IPS-NIHi7 (cell line): ENCODE data around the gene MFN1.
A peak's percentile ranks its signal among the peaks of the same experiment; 100 is the strongest.
"Not testable (repeated sequence)": the region's sequence is repeated elsewhere in the genome, so short reads cannot be mapped to it uniquely, and the experiment has no call there.

Experiments
- DNase-seq: peaks from one replicate; pipeline ENCODE4 v3.0.0; 2012; ENCODE audit warnings: mixed read lengths; ENCODE audit errors: extremely low spot score

MFN1 gene

DNA sequence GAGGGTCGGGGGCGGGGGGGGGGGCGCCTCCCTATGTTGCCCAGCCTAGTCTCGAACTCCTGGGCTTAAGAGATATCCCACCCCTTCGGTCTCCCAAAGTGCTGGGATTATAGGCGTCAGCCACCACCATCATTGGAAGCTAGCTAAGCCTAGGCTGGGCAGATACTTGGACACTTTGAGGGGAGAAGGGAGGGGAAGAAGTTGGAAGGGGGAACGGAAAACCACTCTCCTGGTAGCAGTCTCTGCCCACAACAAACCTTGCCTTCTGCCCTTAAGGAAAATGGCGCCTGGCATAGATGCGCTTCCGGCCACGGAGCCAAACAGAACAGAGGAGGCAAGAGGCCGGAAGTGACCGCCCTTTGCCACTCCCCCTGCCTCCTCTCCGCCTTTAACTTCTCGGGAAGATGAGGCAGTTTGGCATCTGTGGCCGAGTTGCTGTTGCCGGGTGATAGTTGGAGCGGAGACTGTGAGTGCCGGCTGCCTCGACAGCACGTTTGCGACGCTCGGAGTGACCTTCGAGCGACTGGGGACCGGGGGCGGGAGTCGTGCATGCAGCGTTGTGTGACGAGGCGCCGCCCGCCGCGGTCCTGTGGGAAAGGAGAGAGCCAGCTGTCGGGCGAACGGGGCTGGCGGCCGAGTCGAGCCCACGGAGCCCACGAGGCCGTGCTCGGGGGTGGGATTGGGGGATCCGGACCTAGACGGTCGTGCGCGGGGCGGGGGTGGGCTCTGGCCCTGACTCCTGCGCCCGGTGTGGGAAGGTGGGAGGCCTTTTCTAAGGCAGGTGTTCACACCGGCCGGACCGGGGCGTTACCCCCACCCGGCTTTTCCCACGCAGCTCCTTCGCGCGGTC is at the start of gene MFN1:
Gene MFN1 (plus strand): TSS at position 365 of the 850 bp plus-strand sequence. CDS start 1,143 bp downstream, outside the sequence.
- DNase-seq, result peak; percentile 94

DNA sequence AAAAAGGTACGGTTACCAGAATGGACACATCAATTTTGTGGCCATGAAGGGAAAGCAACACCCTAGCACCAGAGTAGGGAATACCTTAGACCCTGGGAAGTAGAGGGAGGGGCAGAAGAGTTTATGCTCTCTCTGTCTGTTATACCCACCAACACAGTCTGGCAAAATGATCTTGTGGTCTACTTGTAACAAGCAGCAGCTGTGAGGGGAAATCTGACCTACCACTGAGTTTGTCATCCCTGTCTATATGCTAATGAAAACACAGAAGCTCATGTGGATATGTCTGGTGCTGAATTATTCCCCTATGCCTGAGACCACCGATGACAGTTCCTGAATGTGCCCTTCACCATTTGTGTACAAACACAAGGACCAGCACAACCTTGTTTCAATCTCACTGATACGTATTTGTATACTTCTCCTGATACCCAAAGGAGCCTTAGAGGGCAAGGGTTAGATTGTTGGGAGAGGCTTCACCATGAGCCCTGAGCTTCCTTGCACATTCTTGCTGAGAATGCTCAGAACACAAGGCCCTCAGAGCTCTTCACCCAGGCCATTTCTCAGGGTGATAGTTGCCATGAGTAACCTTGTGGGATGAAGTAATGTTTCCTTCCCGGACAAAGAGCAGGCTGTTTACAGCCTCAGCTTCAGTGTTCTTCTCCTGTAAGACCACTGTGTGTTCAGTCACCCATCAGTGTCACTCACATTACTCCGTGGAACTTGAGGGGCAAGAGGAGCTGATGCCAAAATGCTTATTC is 49.4 kb upstream of the MFN1 start:
- no peak for DNase-seq

GRCh38 chr3:179299316-179299715 is 48.2 kb upstream of the MFN1 start:
- no peak for DNase-seq

DNA sequence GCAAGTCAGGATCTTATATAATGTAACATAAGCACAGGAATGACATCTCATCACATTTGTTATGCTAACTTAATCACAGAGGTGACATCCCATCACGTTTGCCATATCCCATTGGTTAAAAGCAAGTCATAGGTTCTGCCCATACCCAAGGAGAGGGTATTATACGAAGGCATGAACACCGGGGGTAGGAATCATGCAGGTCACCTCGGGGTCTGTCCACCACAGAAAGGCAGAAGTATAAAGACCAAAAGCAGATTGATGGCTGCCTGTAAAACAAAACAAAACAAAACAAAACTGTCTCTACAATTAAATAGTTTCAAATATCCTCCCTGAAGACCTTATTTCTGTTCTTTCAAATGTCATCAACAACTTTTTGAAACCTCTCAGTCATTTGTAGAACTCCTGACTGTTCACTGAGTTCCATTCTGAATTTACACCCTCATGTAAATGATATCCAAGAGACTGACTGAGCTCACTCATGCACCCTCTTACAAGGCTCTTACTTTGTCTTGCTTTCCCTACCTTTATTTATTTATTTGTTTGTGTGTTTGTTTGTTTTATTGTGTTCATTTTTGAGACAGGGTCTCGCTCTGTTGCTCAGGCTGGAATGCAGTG is 47.4 kb upstream of the MFN1 start:
- no peak for DNase-seq

- no peak for DNase-seq
Measured at GRCh38 chr3:179301645-179302044, 45.9 kb upstream of the MFN1 start.

DNA sequence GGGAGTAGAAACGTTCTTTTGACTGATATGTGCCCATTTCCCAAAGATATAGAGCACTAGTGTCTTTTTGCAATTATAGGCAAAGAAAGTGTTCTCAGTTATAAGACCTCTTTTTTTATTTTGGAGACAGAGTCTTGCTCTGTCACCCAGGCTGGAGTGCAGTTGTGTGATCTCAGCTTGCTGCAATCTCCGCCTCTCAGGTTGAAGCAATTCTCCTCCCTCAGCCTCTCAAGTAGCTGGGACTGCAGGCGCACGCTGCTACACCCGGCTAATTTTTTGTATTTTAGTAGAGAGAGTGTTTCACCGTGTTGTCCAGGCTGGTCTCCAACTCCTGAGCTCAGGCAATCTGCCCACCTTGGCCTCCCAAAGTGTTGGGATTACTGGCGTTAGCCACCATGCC is 45.4 kb upstream of the MFN1 start:
- no peak for DNase-seq

- DNase-seq, result no peak
Measured at GRCh38 chr3:179304605-179305004, 42.9 kb upstream of the MFN1 start.

GRCh38 chr3:179307362-179307761 is 40.1 kb upstream of the MFN1 start:
- DNase-seq, result not testable (repeated sequence)

DNA sequence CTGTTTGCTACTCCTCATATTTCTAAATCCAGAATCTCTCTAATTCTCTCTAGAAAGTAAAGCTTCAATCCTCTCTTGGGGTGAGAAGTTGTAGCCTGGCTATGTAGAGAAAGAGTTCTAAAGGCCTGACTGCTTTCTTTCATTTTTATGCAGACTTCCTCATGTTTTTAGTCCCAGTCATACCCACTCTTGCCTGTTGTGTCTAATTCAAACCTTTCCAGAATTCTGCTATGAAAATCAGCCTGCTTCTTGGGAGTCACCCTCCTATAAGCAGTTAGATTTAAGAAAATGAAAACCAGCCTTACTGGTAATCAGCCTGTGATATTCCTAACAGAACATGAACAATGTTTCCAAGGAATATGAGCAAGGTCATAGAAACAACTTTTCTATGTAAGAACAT is 39.5 kb upstream of the MFN1 start:
- no peak for DNase-seq

- DNase-seq, result no peak
Measured at GRCh38 chr3:179309225-179310078, 38.1 kb upstream of the MFN1 start.

GRCh38 chr3:179318876-179319275 is 28.6 kb upstream of the MFN1 start:
- no peak for DNase-seq

GRCh38 chr3:179321668-179322285 is 25.7 kb upstream of the MFN1 start:
- peak; percentile 48 for DNase-seq

DNA sequence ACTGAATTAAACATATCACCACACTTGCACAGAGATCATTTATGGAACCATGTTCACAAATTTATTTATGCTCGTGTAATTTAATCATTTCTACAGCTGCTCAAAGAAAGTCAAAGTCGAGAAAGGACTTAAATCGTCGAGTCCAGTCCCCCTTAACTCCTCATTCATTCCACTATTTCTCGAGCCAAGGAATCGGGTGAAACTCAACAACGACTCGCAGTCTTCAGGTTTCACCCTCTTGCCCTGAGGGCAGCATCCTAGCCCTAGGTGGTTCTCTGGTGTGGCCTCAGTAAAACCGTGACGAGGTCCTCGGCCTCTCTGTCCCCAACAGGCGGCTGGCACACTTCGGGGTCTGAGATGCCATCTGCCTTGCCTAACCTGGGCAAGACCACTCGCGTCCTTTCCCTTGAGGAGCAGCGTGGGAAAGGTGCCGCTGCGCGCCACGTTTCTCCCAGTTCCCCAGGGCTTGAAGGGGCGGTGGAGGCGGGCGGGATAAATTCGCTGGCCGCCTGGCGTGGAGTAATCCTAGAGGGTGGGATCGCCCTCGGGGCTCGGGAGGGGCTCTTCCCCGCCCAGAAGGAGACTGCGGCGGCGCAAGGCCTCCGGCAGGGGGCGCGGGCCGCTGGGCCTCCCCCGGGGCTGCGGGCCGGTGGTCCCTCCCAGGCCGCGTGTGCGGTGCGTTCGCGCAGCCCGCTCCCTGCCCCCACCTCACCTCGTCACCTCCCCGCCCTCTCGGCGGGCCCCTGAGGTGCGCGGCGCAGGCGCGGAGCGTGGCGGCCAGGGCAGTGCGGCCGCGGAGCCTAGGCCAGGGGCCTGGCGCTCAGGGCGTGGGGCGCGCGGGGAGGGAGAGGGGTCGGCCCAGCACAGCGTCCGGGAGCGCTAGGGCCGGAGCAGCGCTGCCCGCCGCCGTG is 25.0 kb upstream of the MFN1 start, which contains the start of gene ZNF639:
Gene ZNF639 (plus strand): TSS at position 746 of the 911 bp plus-strand sequence. CDS start 5,263 bp downstream, outside the sequence.
- DNase-seq, result peak; percentile 96

GRCh38 chr3:179323197-179324110 is 24.1 kb upstream of the MFN1 start:
- peak; percentile 70 for DNase-seq

DNA sequence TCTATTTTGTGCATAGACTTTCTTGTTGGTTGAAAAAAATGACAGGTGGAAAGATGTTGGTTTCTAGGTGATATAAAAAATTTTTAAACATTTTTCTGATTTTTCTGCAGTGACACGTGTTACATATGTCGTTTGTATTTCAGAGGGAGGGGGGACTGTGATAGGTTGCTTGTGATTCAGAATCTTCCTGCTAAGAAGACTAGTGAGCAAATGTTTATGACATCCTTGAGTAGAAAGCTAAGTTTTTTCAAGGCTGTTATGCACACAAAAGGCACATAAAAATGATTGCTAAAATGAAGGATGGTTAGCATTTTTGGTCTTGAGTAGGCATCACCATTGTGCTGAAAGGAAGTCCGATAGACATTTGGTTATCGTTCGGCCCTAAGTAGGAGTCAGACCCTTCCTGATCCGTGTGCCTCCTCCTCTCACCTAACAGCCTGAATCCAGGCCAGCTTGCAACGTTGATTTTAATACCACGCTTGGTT is 23.2 kb upstream of the MFN1 start:
- DNase-seq, result no peak

GRCh38 chr3:179330438-179330837 is 17.1 kb upstream of the MFN1 start:
- DNase-seq, result no peak

DNA sequence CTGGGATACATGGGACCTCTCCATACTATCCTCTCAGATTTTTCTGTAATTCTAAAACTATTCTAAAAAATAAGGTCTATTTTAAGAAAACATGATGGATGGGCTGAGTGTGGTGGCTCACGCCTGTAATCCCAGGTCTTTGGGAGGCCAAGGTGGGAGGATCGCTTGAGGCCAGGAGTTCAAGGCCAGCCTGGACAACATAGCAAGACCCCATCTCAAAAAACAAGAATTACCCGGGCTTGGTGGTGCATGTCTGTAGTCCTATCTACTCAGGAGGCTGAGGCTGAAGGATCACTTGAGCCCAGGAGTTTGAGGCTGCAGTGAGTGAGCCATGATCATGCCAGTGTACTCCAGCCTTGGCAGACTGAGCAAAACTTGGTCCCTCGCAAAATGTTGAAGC is 15.3 kb upstream of the MFN1 start:
- DNase-seq, result no peak

DNA sequence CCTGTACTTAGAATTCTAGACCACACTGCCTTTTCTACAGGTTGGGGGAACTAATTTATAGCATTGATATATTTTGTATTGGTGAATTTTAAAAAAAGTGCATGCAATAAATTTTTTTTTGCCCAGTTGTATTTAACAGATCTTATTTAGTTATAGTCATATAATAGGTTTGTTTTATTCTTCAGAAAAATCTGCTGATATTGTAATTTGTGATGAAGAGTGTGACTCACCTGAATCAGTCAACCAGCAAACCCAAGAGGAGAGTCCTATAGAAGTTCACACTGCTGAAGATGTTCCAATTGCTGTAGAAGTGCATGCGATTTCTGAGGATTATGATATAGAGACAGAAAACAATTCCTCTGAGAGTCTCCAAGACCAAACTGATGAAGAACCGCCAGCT is 14.4 kb upstream of the MFN1 start:
- DNase-seq, result no peak
